Lower leg skin (tissue), 3 donors: Measurements from ENCODE around the gene DMD.

ENCODE experiments used
- CTCF ChIP-seq, 3 donors: fragments of 450-650 bp; IDR thresholded peaks; one replicate each; pipeline ENCODE4 v1.5.1; 2016; ENCODE audit warnings: antibody characterized with exemption in 3 of 3, mild to moderate bottlenecking in 3 of 3, moderate library complexity in 2 of 3
- POLR2A ChIP-seq, 2 donors: fragments of 450-650 bp; IDR thresholded peaks; one replicate each; pipeline ENCODE4 v1.6.1; 2016 to 2017; ENCODE audit warnings: antibody characterized with exemption in 2 of 2, mild to moderate bottlenecking in 1 of 2, moderate library complexity in 1 of 2

DNA sequence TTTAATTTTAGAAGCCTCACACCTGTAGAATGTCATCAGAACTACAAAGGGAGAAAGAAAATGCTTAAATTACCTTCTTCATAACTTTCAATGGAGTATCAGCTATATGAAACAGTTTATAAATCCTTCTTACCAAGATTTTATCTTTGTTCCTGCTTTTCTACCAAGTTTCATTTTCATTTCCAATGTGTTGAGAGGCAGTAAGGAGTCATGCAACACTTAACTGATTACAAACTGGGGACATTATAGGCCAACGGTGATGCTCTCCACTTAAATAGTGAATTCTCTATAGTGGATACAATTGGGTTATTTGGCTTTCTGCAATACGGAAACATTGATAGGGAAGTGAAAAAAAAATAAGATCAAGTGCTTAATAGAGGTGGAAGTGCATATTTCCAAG is 1994.3 kb downstream of the DMD start:
- TF ChIP-seq CTCF (IDR thresholded peaks at IDR 0.05) (no peak), POLR2A (IDR thresholded peaks at IDR 0.05) (no peak)
